LNCaP clone FGC (cell line): ENCODE results near the gene CACNG7.
A peak's percentile ranks its signal among the peaks of the same experiment; 100 is the strongest.

Experiments
- DNase-seq: peaks from one replicate; pipeline ENCODE4 v3.0.0-alpha.2; 2011; ENCODE audit warnings: low read depth
- H3K4me3 ChIP-seq: 2 replicates; pipeline ENCODE4 v1.5.1; 2011; ENCODE audit warnings: mild to moderate bottlenecking, low read depth, low read length, control low read depth
- CTCF ChIP-seq: IDR thresholded peaks from 2 replicates; pipeline ENCODE4 v1.5.1; 2012; ENCODE audit warnings: mild to moderate bottlenecking; ENCODE audit not compliant: control insufficient read depth, insufficient read depth; ENCODE audit errors: extremely low read depth

CACNG7 gene

GRCh38 chr19:53912653-53913052, 3.6 kb downstream of the CACNG7 start:
- H3K4me3 ChIP-seq, result no peak overlapping the region
- TF ChIP-seq CTCF, result no peak
- no peak for DNase-seq

GRCh38 chr19:53915000-53915399, 5.9 kb downstream of the CACNG7 start:
- H3K4me3 ChIP-seq, result no peak overlapping the region
- no peak for DNase-seq
- no peak for TF ChIP-seq CTCF

GRCh38 chr19:53916004-53916403, 6.9 kb downstream of the CACNG7 start:
- no peak for DNase-seq
- no peak for TF ChIP-seq CTCF
- no peak overlapping the region for H3K4me3 ChIP-seq

- no peak for TF ChIP-seq CTCF
- no peak overlapping the region for H3K4me3 ChIP-seq
- no peak for DNase-seq
These were observed 8.3 kb downstream of the CACNG7 start for GRCh38 chr19:53917356-53917755.

GRCh38 chr19:53927739-53928138, 18.7 kb downstream of the CACNG7 start:
- peak; percentile 42 for DNase-seq
- TF ChIP-seq CTCF, result no peak
- no peak overlapping the region for H3K4me3 ChIP-seq

GRCh38 chr19:53936029-53936428, 27.0 kb downstream of the CACNG7 start:
- DNase-seq, result no peak
- H3K4me3 ChIP-seq, result no peak overlapping the region
- TF ChIP-seq CTCF, result no peak

GRCh38 chr19:53942001-53942786, 33.1 kb downstream of the CACNG7 start:
- no peak for DNase-seq
- no peak for TF ChIP-seq CTCF
- H3K4me3 ChIP-seq, result no peak overlapping the region
